Panc1 (cell line): ENCODE data around the gene CHMP1A. TPM values are rescaled to one million over a fixed set of nuclear protein-coding genes. Genes with fewer than 3 reads are reported as not detected.
A peak's percentile ranks its signal among the peaks of the same experiment; 100 is the strongest.

Source experiments
- ATAC-seq: fragments of 200-7000 bp; cut with Tn5 transposase; 2 replicates; pipeline ENCODE4 v1.9.1; 2020; ENCODE audit warnings: mild to moderate bottlenecking, moderate library complexity
- BruUV-seq: library from RNA; stranded (reverse); fragments of 400-500 nt; replicated peaks from 2 replicates; lab custom pipeline; 2021; lab: Mats Ljungman, UMichigan
- CTCF ChIA-PET: fragments of 300-600 bp; sonication (Branson Sonifier 250); formaldehyde crosslinking; loops from one replicate; lab custom pipeline; 2022; ENCODE audit warnings: antibody characterized with exemption; lab: Charles Lee
- POLR2A ChIA-PET: fragments of 300-600 bp; sonication (Branson Sonifier 250); formaldehyde crosslinking; loops from one replicate; lab custom pipeline; 2022; ENCODE audit warnings: antibody characterized with exemption; lab: Charles Lee
- DNase-seq: peaks from one replicate; pipeline ENCODE4 v3.0.0-alpha.2; 2010; ENCODE audit warnings: low read depth, low spot score
- H3K27ac ChIP-seq: 2 replicates; pipeline ENCODE4 v1.5.1; 2011; ENCODE audit warnings: mild to moderate bottlenecking, low read length, inconsistent platforms
- H3K27me3 ChIP-seq: fragments of 200-500 bp; sonication (Bioruptor generic); 2 replicates; pipeline ENCODE4 v1.6.0; 2014; ENCODE audit warnings: low read length, inconsistent platforms; ENCODE audit not compliant: control insufficient read depth, insufficient read depth
- H3K36me3 ChIP-seq: fragments of 200-500 bp; sonication (Bioruptor generic); 2 replicates; pipeline ENCODE4 v1.5.1; 2014; ENCODE audit warnings: inconsistent platforms, mild to moderate bottlenecking, low read length, moderate library complexity; ENCODE audit not compliant: control insufficient read depth, insufficient read depth
- H3K4me1 ChIP-seq: 2 replicates; pipeline ENCODE4 v1.5.1; 2011; ENCODE audit warnings: inconsistent platforms, mild to moderate bottlenecking, low read length, moderate library complexity; ENCODE audit not compliant: control insufficient read depth, insufficient read depth
- H3K4me3 ChIP-seq, 2 experiments: 2 replicates each; pipeline ENCODE4 v1.5.1; 2011 to 2012; ENCODE audit warnings: low read depth in 2 of 2, low read length in 2 of 2, mild to moderate bottlenecking in 2 of 2, inconsistent platforms in 1 of 2, moderate library complexity in 1 of 2
- H3K9me3 ChIP-seq: fragments of 200-500 bp; sonication (Bioruptor generic); 2 replicates; pipeline ENCODE4 v1.5.1; 2014; ENCODE audit warnings: low read depth, mild to moderate bottlenecking, inconsistent platforms, low read length, moderate library complexity; ENCODE audit not compliant: control insufficient read depth, insufficient read depth
- POLR2AphosphoS5 ChIP-seq: IDR thresholded peaks from 2 replicates; pipeline ENCODE4 v1.6.1; 2012; ENCODE audit warnings: mild to moderate bottlenecking, low read depth, low read length, moderate library complexity
- SIN3A ChIP-seq: IDR thresholded peaks from 2 replicates; pipeline ENCODE4 v1.6.1; 2012; ENCODE audit warnings: low read depth, mild to moderate bottlenecking, low read length, moderate library complexity, borderline replicate concordance; ENCODE audit not compliant: insufficient read depth
- TCF7L2 ChIP-seq: IDR thresholded peaks from 2 replicates; pipeline ENCODE4 v1.6.1; 2011; ENCODE audit warnings: mild to moderate bottlenecking, low read depth, low read length, inconsistent platforms
- in situ Hi-C: cut with HindIII; loops from 2 replicates; pipeline ENCODE4 v1.10.0; 2016; ENCODE audit warnings: low sequenced_read_pairs, low pct_unique_long_range_greater_than_20kb
- intact Hi-C: fragments of 100-400 bp; cut with micrococcal nuclease; formaldehyde crosslinking; loops from one replicate; pipeline ENCODE4 v1.10.0; 2022; ENCODE audit not compliant: unreplicated experiment
- total RNA-seq: library from RNA; stranded (reverse); gene quantifications from one replicate; pipeline ENCODE4 v1.2.1, GENCODE V29; 2021; ENCODE audit not compliant: unreplicated experiment
- TF ChIP-seq, protein P1 (sequence below), 2 experiments: IDR thresholded peaks; 2 replicates each; pipeline ENCODE4 v1.6.1; 2011 to 2012; ENCODE audit warnings: low read depth in 2 of 2, control low read depth in 1 of 2, low read length in 1 of 2, mild to moderate bottlenecking in 1 of 2, moderate library complexity in 1 of 2; ENCODE audit not compliant: insufficient read depth in 1 of 2
- TF ChIP-seq, protein P2 (sequence below): fragments of 450-650 bp; IDR thresholded peaks from 2 replicates; pipeline ENCODE4 v1.5.1; 2017; ENCODE audit warnings: mild to moderate bottlenecking

The CHMP1A gene
- total RNA-seq, 1 experiment from 2014 or later, result 98.0 TPM

DNA sequence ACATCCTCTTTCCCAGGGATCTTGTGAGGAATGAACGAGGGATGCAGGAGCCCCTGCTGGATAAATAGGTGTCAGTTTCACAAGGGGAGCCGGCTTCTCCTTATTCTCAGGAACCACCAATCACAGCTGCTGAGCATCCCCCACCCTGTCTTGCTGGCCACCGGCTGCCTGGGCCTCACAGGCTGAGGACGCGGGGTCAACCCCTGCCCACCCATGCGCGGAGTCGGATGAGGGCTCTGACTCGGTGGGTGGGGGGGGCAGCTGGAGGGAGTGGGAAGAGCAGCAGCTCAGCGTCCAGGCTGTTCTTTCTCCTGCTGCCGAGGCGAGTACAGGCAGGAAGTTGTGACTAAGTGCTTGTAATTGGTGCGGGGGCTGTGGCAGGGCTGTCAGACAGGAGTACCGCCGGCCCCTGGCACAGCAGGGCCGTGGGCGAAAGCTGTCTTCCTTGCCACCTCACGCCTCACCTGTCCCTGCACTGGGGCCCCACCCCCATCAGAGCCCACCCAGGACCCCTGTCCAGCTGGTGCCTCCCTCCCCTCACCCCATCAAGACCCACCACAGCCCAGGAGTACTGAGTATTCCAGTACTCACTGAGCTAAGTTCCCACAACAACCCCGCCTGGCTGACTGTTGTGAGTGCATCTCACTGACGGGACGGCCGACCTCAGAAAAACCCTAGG lies 55.1 kb downstream of the CHMP1A start:
- Histone ChIP-seq H3K36me3 (no peaks in the 10 kb centered on the region), H3K27ac (peak overlapping the region; percentile 34), H3K9me3 (no peaks in the 10 kb centered on the region), H3K4me1 (peaks cover 6% of the 10 kb centered on the region), H3K4me3 (peak overlapping the region in 1 of 2 experiments; percentile 5; a peak in 1 of 4 replicates), H3K27me3 (no peaks in the 10 kb centered on the region)
- TF ChIP-seq TCF7L2, result no peak
- no peak for TF ChIP-seq POLR2AphosphoS5
- TF ChIP-seq, protein P1, sequence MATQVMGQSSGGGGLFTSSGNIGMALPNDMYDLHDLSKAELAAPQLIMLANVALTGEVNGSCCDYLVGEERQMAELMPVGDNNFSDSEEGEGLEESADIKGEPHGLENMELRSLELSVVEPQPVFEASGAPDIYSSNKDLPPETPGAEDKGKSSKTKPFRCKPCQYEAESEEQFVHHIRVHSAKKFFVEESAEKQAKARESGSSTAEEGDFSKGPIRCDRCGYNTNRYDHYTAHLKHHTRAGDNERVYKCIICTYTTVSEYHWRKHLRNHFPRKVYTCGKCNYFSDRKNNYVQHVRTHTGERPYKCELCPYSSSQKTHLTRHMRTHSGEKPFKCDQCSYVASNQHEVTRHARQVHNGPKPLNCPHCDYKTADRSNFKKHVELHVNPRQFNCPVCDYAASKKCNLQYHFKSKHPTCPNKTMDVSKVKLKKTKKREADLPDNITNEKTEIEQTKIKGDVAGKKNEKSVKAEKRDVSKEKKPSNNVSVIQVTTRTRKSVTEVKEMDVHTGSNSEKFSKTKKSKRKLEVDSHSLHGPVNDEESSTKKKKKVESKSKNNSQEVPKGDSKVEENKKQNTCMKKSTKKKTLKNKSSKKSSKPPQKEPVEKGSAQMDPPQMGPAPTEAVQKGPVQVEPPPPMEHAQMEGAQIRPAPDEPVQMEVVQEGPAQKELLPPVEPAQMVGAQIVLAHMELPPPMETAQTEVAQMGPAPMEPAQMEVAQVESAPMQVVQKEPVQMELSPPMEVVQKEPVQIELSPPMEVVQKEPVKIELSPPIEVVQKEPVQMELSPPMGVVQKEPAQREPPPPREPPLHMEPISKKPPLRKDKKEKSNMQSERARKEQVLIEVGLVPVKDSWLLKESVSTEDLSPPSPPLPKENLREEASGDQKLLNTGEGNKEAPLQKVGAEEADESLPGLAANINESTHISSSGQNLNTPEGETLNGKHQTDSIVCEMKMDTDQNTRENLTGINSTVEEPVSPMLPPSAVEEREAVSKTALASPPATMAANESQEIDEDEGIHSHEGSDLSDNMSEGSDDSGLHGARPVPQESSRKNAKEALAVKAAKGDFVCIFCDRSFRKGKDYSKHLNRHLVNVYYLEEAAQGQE (IDR thresholded peaks at IDR 0.05; ENCODE audit: insufficient read depth in 1 of 2, low read depth in 2 of 2, low read length in 1 of 2), result no peak
- TF ChIP-seq SIN3A, result no peak
- TF ChIP-seq, protein P2, sequence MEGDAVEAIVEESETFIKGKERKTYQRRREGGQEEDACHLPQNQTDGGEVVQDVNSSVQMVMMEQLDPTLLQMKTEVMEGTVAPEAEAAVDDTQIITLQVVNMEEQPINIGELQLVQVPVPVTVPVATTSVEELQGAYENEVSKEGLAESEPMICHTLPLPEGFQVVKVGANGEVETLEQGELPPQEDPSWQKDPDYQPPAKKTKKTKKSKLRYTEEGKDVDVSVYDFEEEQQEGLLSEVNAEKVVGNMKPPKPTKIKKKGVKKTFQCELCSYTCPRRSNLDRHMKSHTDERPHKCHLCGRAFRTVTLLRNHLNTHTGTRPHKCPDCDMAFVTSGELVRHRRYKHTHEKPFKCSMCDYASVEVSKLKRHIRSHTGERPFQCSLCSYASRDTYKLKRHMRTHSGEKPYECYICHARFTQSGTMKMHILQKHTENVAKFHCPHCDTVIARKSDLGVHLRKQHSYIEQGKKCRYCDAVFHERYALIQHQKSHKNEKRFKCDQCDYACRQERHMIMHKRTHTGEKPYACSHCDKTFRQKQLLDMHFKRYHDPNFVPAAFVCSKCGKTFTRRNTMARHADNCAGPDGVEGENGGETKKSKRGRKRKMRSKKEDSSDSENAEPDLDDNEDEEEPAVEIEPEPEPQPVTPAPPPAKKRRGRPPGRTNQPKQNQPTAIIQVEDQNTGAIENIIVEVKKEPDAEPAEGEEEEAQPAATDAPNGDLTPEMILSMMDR, result no peak
- ChIA-PET POLR2A (no interaction called here), CTCF (interaction anchor here (1.6 kb wide), 1 partner anchor 13 kb away, joined by 8 read pairs; no protein-coding TSS in a partner anchor)
- BruUV-seq, result no TSS peak
- DNase-seq (no peak), ATAC-seq (peak; percentile 87)
- intact Hi-C loops, result loop anchor here (5.0 kb wide), 1 partner anchor 40 kb away; no protein-coding TSS in a partner anchor
- in situ Hi-C loops, result no loop called here

DNA sequence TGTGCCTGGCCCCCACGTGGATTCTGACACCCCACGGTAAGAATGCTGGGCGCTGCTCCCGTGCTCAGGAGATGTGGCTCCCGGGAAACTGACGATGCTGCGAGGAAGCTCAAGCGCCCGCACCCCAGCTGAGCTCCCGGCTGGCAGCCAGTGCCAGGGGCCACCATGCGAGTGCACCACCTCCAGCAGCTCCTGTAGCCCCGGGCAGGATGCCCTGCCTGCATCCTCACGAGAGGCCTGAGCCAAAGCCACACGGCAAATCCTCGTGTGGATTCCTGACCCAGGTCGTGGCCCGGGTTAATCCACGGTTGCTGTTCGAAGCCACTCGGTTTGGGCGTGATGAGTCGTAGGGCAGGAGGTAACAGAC lies 55.6 kb downstream of the CHMP1A start:
- intact Hi-C loops (loop anchor here (5.0 kb wide), 1 partner anchor 40 kb away; no protein-coding TSS in a partner anchor), in situ Hi-C loops (no loop called here)
- TF ChIP-seq SIN3A, result no peak
- no peak for TF ChIP-seq POLR2AphosphoS5
- TF ChIP-seq, protein P1 (IDR thresholded peaks at IDR 0.05; ENCODE audit: insufficient read depth in 1 of 2, low read depth in 2 of 2, low read length in 1 of 2), result no peak
- TF ChIP-seq, protein P2, result no peak
- no peak for TF ChIP-seq TCF7L2
- ChIA-PET POLR2A (no interaction called here), CTCF (interaction anchor here (0.7 to 1.6 kb wide), 2 partner anchors 13 to 38 kb away, joined by 6 to 8 read pairs; no protein-coding TSS in a partner anchor)
- Histone ChIP-seq H3K9me3 (no peaks in the 10 kb centered on the region), H3K27me3 (no peaks in the 10 kb centered on the region), H3K4me3 (no peak overlapping the region), H3K4me1 (peaks cover 6% of the 10 kb centered on the region), H3K27ac (peak overlapping the region; percentile 34), H3K36me3 (no peaks in the 10 kb centered on the region)
- no peak; the same call in 1 of the 2 replicates for ATAC-seq
- no peak for DNase-seq
- BruUV-seq, result no TSS peak
